GM19467 (cell line): ENCODE data around the gene GOLGA8A.
"Not testable (repeated sequence)": the region's sequence is repeated elsewhere in the genome, so short reads cannot be mapped to it uniquely, and the experiment has no call there.

ENCODE experiments used
- ATAC-seq: cut with Tn5 transposase; IDR thresholded peaks from one replicate; pipeline ENCODE4 v1.9.1; 2021; ENCODE audit warnings: mild to moderate bottlenecking, moderate library complexity; ENCODE audit not compliant: unreplicated experiment

Gene GOLGA8A

GRCh38 chr15:34437687-34438086 is at the start of gene GOLGA8A:
Gene GOLGA8A (minus strand): TSS chr15:34437808. CDS start chr15:34389691, 48,117 bp downstream.
- peak; percentile 75 for ATAC-seq

GRCh38 chr15:34483644-34484043 is 46.0 kb upstream of the GOLGA8A start:
- ATAC-seq: no peak

- no peak for ATAC-seq
Observed at GRCh38 chr15:34481370-34481769, 43.8 kb upstream of the GOLGA8A start.

GRCh38 chr15:34473840-34474239 is 36.2 kb upstream of the GOLGA8A start:
- ATAC-seq: no peak

GRCh38 chr15:34472947-34473346 is 35.3 kb upstream of the GOLGA8A start:
- no peak for ATAC-seq

GRCh38 chr15:34470892-34471291 is 33.3 kb upstream of the GOLGA8A start:
- ATAC-seq: no peak

GRCh38 chr15:34470091-34470490 is 32.5 kb upstream of the GOLGA8A start:
- no peak for ATAC-seq

- no peak for ATAC-seq
Observed at GRCh38 chr15:34461730-34462129, 24.1 kb upstream of the GOLGA8A start.

- ATAC-seq: no peak
Observed at GRCh38 chr15:34460451-34460850, 22.8 kb upstream of the GOLGA8A start.

- ATAC-seq: no peak
Observed at GRCh38 chr15:34456658-34457057, 19.1 kb upstream of the GOLGA8A start.

GRCh38 chr15:34442891-34443290 is 5.3 kb upstream of the GOLGA8A start:
- no peak for ATAC-seq

GRCh38 chr15:34439878-34440277 is 2.3 kb upstream of the GOLGA8A start:
- no peak for ATAC-seq

GRCh38 chr15:34436956-34437442 is 609 bp downstream of the GOLGA8A start:
- no peak for ATAC-seq

GRCh38 chr15:34436126-34436955 is 1.3 kb downstream of the GOLGA8A start:
- ATAC-seq: no peak

- no peak for ATAC-seq
Observed at GRCh38 chr15:34435658-34436057, 1.9 kb downstream of the GOLGA8A start.

- no peak for ATAC-seq
Observed at GRCh38 chr15:34434627-34435305, 2.8 kb downstream of the GOLGA8A start.

GRCh38 chr15:34433956-34434626 is 3.5 kb downstream of the GOLGA8A start:
- ATAC-seq: not testable (repeated sequence)

GRCh38 chr15:34430642-34431041 is 7.0 kb downstream of the GOLGA8A start:
- ATAC-seq: not testable (repeated sequence)

GRCh38 chr15:34423425-34424090 is 14.1 kb downstream of the GOLGA8A start:
- ATAC-seq: not testable (repeated sequence)

- ATAC-seq: not testable (repeated sequence)
Observed at GRCh38 chr15:34420953-34421352, 16.7 kb downstream of the GOLGA8A start.

- ATAC-seq: not testable (repeated sequence)
Observed at GRCh38 chr15:34418435-34418834, 19.2 kb downstream of the GOLGA8A start.
